ENCODE measurements around the gene NOC2L. TPM values are rescaled to one million over a fixed set of nuclear protein-coding genes. Genes with fewer than 3 reads are reported as not detected.

The NOC2L gene
- total RNA-seq, 3 donors from 2014 or later (not counting 1 experiment from before 2014, with no cell fraction given) = 61.4 to 66.0 (median 61.8) TPM

DNA sequence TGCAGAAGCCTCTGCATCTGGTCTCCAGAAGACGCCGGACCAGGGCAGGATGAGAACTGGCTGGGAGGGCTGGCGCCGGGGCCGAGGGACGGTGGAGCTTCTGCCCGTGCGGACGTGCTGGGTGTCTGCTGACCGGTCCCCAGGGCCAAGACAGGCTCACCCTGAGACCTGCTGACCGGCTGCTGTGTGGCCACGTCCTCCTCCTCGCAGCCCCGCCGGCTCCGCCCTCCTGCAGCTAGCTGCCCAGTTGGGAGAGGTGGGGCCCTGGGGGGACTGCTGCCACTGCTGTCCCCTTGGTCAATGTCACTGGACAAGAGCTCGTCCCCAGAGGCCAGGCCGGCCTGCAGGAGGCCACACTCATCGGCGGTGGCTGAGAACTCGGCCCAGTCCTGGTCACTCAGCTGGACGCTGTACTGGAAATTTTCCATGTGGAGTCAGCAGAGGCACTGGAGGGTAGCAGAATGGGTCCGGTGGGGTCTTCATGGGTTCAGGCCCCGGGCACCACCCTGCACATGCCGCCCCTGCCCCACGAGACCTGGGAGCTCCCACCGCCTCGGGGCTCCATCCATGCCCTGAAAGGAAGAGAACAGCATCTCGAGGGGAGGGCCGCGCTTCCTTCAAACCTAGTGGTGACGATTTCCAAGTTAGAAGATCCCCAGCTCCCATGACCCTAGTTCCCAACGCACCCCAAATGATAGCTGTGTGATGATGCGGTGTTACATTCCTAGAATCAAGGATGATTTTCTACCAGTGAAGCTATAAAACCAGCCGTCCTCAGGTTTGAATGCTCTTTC lies 21.7 kb upstream of the NOC2L start:
- H3K4me1 Mint-ChIP-seq = peaks cover 0 to 4% of the 10 kb centered on the region in 2 donors

DNA sequence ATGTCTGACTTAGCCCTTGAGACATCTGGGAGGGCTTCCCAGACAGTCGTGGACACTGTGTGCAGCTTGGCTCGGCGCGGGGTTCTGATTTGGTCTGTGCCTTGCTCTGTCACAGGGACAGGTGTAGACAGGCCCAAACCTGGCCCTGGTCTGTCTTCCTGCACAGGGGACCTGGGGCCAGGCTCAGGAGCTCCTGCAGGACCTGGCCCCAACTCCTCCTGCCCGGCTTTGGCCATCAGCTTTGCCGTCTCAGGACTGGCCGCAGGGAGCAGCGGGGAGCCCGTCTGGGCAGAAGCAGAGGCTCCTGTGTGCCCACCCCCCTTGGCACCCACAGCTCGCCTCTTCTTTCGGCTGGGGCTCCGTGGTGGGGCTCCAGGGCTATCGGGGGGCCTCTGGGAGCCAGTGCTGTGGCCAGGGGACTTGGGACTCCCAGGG lies 21.1 kb upstream of the NOC2L start:
- H3K27me3 ChIP-seq (ENCODE audit: control insufficient read depth, insufficient read depth, low read length) = no peaks in the 10 kb centered on the region
- Mint-ChIP-seq H3K4me3 (no peak overlapping the region), H3K36me3 (no peaks in the 10 kb centered on the region), H3K27me3 (ENCODE audit: low read depth in 2 of 2) (peaks cover 1 to 13% of the 10 kb centered on the region in 2 donors), H3K27ac (no peak overlapping the region), H3K4me1 (peaks cover 0 to 8% of the 10 kb centered on the region in 2 donors), H3K9me3 (no peaks in the 10 kb centered on the region)
- intact Hi-C loops (cut with micrococcal nuclease) = loop anchor here (5.0 kb wide), 1 partner anchor 312 kb away; no protein-coding TSS in a partner anchor
- no peak overlapping the region for H3K4me3 ChIP-seq (ENCODE audit: low read length)
- no peaks in the 10 kb centered on the region for H3K9me3 ChIP-seq (ENCODE audit: control insufficient read depth, insufficient read depth, low read length)
- H3K4me1 ChIP-seq (ENCODE audit: control insufficient read depth, insufficient read depth, low read length) = peaks cover 12% of the 10 kb centered on the region
- no peak for DNase-seq
- no peak overlapping the region for H3K27ac ChIP-seq (ENCODE audit: low read length)
- 88% methylated on average over 13 of the region's 13 CpGs for WGBS (ENCODE audit: insufficient coverage)
- no peak for ATAC-seq
- no peaks in the 10 kb centered on the region for H3K36me3 ChIP-seq (ENCODE audit: control insufficient read depth, insufficient read depth, low read length)
- TF ChIP-seq, protein P1, sequence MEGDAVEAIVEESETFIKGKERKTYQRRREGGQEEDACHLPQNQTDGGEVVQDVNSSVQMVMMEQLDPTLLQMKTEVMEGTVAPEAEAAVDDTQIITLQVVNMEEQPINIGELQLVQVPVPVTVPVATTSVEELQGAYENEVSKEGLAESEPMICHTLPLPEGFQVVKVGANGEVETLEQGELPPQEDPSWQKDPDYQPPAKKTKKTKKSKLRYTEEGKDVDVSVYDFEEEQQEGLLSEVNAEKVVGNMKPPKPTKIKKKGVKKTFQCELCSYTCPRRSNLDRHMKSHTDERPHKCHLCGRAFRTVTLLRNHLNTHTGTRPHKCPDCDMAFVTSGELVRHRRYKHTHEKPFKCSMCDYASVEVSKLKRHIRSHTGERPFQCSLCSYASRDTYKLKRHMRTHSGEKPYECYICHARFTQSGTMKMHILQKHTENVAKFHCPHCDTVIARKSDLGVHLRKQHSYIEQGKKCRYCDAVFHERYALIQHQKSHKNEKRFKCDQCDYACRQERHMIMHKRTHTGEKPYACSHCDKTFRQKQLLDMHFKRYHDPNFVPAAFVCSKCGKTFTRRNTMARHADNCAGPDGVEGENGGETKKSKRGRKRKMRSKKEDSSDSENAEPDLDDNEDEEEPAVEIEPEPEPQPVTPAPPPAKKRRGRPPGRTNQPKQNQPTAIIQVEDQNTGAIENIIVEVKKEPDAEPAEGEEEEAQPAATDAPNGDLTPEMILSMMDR (IDR thresholded peaks at IDR 0.05) = no peak

More for the DNA sequence above, 21.7 kb upstream of the NOC2L start:
- no peaks in the 10 kb centered on the region for H3K9me3 Mint-ChIP-seq
- Histone ChIP-seq H3K36me3 (ENCODE audit: control insufficient read depth, insufficient read depth, low read length) (no peaks in the 10 kb centered on the region), H3K4me3 (ENCODE audit: low read length) (no peak overlapping the region), H3K4me1 (ENCODE audit: control insufficient read depth, insufficient read depth, low read length) (peaks cover 7% of the 10 kb centered on the region), H3K27me3 (ENCODE audit: control insufficient read depth, insufficient read depth, low read length) (no peaks in the 10 kb centered on the region), H3K27ac (ENCODE audit: low read length) (no peak overlapping the region), H3K9me3 (ENCODE audit: control insufficient read depth, insufficient read depth, low read length) (no peaks in the 10 kb centered on the region)
- DNase-seq (no peak), ATAC-seq (no peak)
- H3K36me3 Mint-ChIP-seq = no peaks in the 10 kb centered on the region
- TF ChIP-seq, protein P1 (IDR thresholded peaks at IDR 0.05) = no peak
- no peak overlapping the region for H3K27ac Mint-ChIP-seq
- peaks cover 7 to 13% of the 10 kb centered on the region in 2 donors for H3K27me3 Mint-ChIP-seq (ENCODE audit: low read depth in 2 of 2)
- WGBS (ENCODE audit: insufficient coverage) = 81% methylated on average over 35 of the region's 35 CpGs
- no peak overlapping the region for H3K4me3 Mint-ChIP-seq
- intact Hi-C loops (cut with micrococcal nuclease) = loop anchor here (5.0 kb wide), 1 partner anchor 312 kb away; no protein-coding TSS in a partner anchor

DNA sequence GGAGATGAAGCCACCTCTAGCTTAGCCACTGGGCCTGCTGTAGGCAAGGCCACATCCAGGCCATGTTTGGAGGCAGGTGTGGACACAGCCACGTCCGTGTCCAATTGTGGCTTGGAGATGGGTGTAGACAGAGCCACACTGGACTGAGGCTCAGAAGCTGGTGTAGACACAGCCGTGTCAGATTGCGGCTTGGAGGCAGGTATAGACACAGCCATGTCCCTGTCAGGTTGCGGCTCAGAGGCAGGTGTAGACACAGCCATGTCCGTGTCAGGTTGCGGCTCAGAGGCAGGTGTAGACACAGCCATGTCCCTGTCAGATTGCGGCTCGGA lies 20.7 kb upstream of the NOC2L start:
- Histone ChIP-seq H3K9me3 (ENCODE audit: control insufficient read depth, insufficient read depth, low read length) (no peaks in the 10 kb centered on the region), H3K27ac (ENCODE audit: low read length) (no peak overlapping the region), H3K4me1 (ENCODE audit: control insufficient read depth, insufficient read depth, low read length) (peaks cover 12% of the 10 kb centered on the region), H3K36me3 (ENCODE audit: control insufficient read depth, insufficient read depth, low read length) (no peaks in the 10 kb centered on the region), H3K27me3 (ENCODE audit: control insufficient read depth, insufficient read depth, low read length) (no peaks in the 10 kb centered on the region), H3K4me3 (ENCODE audit: low read length) (no peak overlapping the region)
- TF ChIP-seq, protein P1 (IDR thresholded peaks at IDR 0.05) = no peak
- no peak for DNase-seq
- H3K4me3 Mint-ChIP-seq = no peak overlapping the region
- H3K27me3 Mint-ChIP-seq (ENCODE audit: low read depth in 2 of 2) = peaks cover 0 to 15% of the 10 kb centered on the region in 2 donors
- H3K27ac Mint-ChIP-seq = no peak overlapping the region
- 92% methylated on average over 9 of the region's 9 CpGs for WGBS (ENCODE audit: insufficient coverage)
- intact Hi-C loops (cut with micrococcal nuclease) = loop anchor here (5.0 kb wide), 1 partner anchor 313 kb away; no protein-coding TSS in a partner anchor
- H3K4me1 Mint-ChIP-seq = peaks cover 0 to 8% of the 10 kb centered on the region in 2 donors
- no peak for ATAC-seq
- no peaks in the 10 kb centered on the region for H3K36me3 Mint-ChIP-seq
- H3K9me3 Mint-ChIP-seq = no peaks in the 10 kb centered on the region
